ENCODE data around the gene ESF1.

Gene ESF1

GRCh38 chr20:13723011-13723410 lies 61.7 kb downstream of the ESF1 start:
- H3K9me3 ChIP-seq (ENCODE audit: control insufficient read depth, insufficient read depth, low read depth, low read length): no peaks in the 10 kb centered on the region
- TF ChIP-seq ZSCAN16 (tag by site-specific recombination; IDR thresholded peaks at IDR 0.05): no peak
- no peak for TF ChIP-seq ZNF37A (tag by site-specific recombination; IDR thresholded peaks at IDR 0.05)
- no peak for TF ChIP-seq GLIS2 (tag by site-specific recombination; IDR thresholded peaks at IDR 0.05)
- no peak for TF ChIP-seq ZNF521 (tag by site-specific recombination; IDR thresholded peaks at IDR 0.05)
- TF ChIP-seq KLF9 (tag by site-specific recombination; IDR thresholded peaks at IDR 0.05; ENCODE audit: low read depth): no peak
- H3K4me1 ChIP-seq (ENCODE audit: control insufficient read depth, insufficient read depth, low read length): no peaks in the 10 kb centered on the region
- H3K36me3 ChIP-seq (ENCODE audit: control insufficient read depth in 2 of 2, insufficient read depth in 1 of 2, low read length in 2 of 2): peaks cover 8 to 51% of the 10 kb centered on the region in 2 experiments
- H3K4me3 ChIP-seq (ENCODE audit: low read depth, low read length): no peak overlapping the region
- ChIA-PET POLR2A (interaction anchor here (1.4 kb wide), 1 partner anchor 61 kb away, joined by 3 read pairs; the partner anchor contains the start of genes ESF1 and NDUFAF5), CTCF (no interaction called here)
- H3K27ac ChIP-seq (ENCODE audit: extremely low read depth, low read depth, low read length): no peak overlapping the region

- CTCF ChIA-PET: no interaction called here
- Histone ChIP-seq H3K4me3 (ENCODE audit: low read depth, low read length) (no peak overlapping the region), H3K9me3 (ENCODE audit: control insufficient read depth, insufficient read depth, low read depth, low read length) (no peaks in the 10 kb centered on the region), H3K27ac (ENCODE audit: extremely low read depth, low read depth, low read length) (no peak overlapping the region), H3K4me1 (ENCODE audit: control insufficient read depth, insufficient read depth, low read length) (no peaks in the 10 kb centered on the region), H3K36me3 (ENCODE audit: control insufficient read depth in 2 of 2, insufficient read depth in 1 of 2, low read length in 2 of 2) (peaks cover 26 to 57% of the 10 kb centered on the region in 2 experiments)
- POLR2A ChIA-PET: no interaction called here
- no peak for TF ChIP-seq ZNF513 (tag by site-specific recombination; IDR thresholded peaks at IDR 0.05)
- TF ChIP-seq CTCF (tag by site-specific recombination; IDR thresholded peaks at IDR 0.05): no peak
- TF ChIP-seq ZNF549 (tag by site-specific recombination; IDR thresholded peaks at IDR 0.05): no peak
Observed at GRCh38 chr20:13718171-13718570, 66.5 kb downstream of the ESF1 start.

DNA sequence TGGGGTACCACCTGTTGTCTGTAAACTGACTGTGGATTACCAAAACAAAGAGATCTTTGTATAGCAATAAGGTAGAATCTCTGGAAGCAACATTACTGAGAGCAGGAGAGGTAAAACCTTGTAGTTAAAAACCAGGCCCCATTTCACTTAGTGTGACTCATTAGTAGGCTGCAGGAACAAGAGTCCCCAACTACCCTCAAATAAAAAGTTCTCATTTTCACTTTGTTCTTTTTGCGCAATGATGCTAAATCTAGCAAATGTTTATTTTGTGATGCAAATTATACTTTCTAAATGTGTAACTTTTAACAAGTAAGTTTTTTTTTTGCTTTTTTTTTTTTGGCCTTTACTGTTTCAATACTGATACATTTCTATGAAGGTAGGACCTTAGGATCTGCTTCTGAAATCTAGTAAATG lies 67.1 kb downstream of the ESF1 start:
- ChIA-PET POLR2A (no interaction called here), CTCF (interaction anchor here (0.6 kb wide), 1 partner anchor 54 kb away, joined by 6 read pairs; no protein-coding TSS in a partner anchor)
- Histone ChIP-seq H3K4me1 (ENCODE audit: control insufficient read depth, insufficient read depth, low read length) (no peaks in the 10 kb centered on the region), H3K4me3 (ENCODE audit: low read depth, low read length) (no peak overlapping the region), H3K27ac (ENCODE audit: extremely low read depth, low read depth, low read length) (no peak overlapping the region), H3K9me3 (ENCODE audit: control insufficient read depth, insufficient read depth, low read depth, low read length) (no peaks in the 10 kb centered on the region), H3K36me3 (ENCODE audit: control insufficient read depth in 2 of 2, insufficient read depth in 1 of 2, low read length in 2 of 2) (peaks cover 29 to 57% of the 10 kb centered on the region in 2 experiments)
- TF ChIP-seq HOXA7 (CRISPR knock-in tag; IDR thresholded peaks at IDR 0.05; ENCODE audit: borderline replicate concordance) (no peak), MZF1 (tag by site-specific recombination; IDR thresholded peaks at IDR 0.05; ENCODE audit: borderline replicate concordance) (no peak), ZBTB20 (tag by site-specific recombination; IDR thresholded peaks at IDR 0.05) (no peak), ZNF2 (tag by site-specific recombination; IDR thresholded peaks at IDR 0.05) (no peak), ZNF302 (tag by site-specific recombination; IDR thresholded peaks at IDR 0.05; ENCODE audit: low read depth) (no peak), ZNF610 (tag by site-specific recombination; IDR thresholded peaks at IDR 0.05; ENCODE audit: borderline replicate concordance) (no peak), ZNF785 (tag by site-specific recombination; IDR thresholded peaks at IDR 0.05) (no peak), ZNF350 (tag by site-specific recombination; IDR thresholded peaks at IDR 0.05) (no peak), ZNF266 (tag by site-specific recombination; IDR thresholded peaks at IDR 0.05; ENCODE audit: low read depth) (no peak), SALL2 (tag by site-specific recombination; IDR thresholded peaks at IDR 0.05; ENCODE audit: borderline replicate concordance) (no peak)
- TF ChIP-seq, protein P1, sequence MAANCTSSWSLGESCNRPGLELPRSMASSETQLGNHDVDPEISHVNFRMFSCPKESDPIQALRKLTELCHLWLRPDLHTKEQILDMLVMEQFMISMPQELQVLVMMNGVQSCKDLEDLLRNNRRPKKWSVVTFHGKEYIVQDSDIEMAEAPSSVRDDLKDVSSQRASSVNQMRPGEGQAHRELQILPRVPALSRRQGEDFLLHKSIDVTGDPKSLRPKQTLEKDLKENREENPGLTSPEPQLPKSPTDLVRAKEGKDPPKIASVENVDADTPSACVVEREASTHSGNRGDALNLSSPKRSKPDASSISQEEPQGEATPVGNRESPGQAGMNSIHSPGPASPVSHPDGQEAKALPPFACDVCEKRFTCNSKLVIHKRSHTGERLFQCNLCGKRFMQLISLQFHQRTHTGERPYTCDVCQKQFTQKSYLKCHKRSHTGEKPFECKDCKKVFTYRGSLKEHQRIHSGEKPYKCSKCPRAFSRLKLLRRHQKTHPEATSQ (tag by site-specific recombination; IDR thresholded peaks at IDR 0.05): no peak
- TF ChIP-seq, protein P2, sequence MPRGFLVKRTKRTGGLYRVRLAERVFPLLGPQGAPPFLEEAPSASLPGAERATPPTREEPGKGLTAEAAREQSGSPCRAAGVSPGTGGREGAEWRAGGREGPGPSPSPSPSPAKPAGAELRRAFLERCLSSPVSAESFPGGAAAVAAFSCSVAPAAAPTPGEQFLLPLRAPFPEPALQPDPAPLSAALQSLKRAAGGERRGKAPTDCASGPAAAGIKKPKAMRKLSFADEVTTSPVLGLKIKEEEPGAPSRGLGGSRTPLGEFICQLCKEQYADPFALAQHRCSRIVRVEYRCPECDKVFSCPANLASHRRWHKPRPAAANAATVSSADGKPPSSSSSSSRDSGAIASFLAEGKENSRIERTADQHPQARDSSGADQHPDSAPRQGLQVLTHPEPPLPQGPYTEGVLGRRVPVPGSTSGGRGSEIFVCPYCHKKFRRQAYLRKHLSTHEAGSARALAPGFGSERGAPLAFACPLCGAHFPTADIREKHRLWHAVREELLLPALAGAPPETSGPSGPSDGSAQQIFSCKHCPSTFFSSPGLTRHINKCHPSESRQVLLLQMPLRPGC (tag by site-specific recombination; IDR thresholded peaks at IDR 0.05): no peak
